ENCODE data around the gene SAP130. TPM values are rescaled to one million over a fixed set of nuclear protein-coding genes. Genes with fewer than 3 reads are reported as not detected.

Gene SAP130
- total and polyA plus RNA-seq, 2 of the 4 experiments (the other 2 are of a cell fraction): 6.1 to 17.1 TPM

DNA sequence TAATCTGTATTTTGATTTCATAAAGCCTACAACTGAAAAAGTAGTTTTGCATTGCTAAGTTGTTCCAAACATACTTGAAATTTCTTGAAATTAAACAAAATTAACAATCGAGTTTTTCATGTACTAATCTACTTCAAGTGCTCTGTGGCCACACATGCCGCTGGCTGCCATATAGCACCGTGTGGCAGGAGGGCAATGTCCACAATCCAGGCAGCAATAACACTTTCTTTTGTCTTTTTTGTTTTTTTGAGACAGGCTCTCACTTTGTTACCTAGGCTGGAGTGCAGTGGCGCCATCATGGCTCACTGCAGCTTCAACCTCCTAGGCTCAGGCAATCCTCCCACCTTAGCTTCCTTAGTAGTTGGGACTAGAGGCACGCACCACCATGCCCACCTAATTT, 36.1 kb downstream of the SAP130 start:
- in situ Hi-C loops (cut with MboI; ENCODE audit: low sequenced_read_pairs) (loop anchor here (25.0 kb wide), 1 partner anchor 704 kb away; the partner anchor contains the start of gene ERCC3), dilution Hi-C loops (cut with HindIII; ENCODE audit: low sequenced_read_pairs, unreplicated experiment) (no loop called here), intact Hi-C loops (cut with micrococcal nuclease) (no loop called here)
- no peaks in the 10 kb centered on the region for H4K20me1 ChIP-seq (ENCODE audit: insufficient read depth, low read length)
- H3K27me3 ChIP-seq (ENCODE audit: control insufficient read depth, insufficient read depth, low read length): no peaks in the 10 kb centered on the region
- no peak overlapping the region for H3K14ac ChIP-seq (replicated peaks; ENCODE audit: low read depth, low read length)
- H4K8ac ChIP-seq (ENCODE audit: low read depth in 2 of 2, low read length in 2 of 2): no peak overlapping the region
- 95% methylated on average over 3 of the region's 5 CpGs; no CpG with 5 or more reads in 1 of the 2 experiments for WGBS, 2 experiments (ENCODE audit: extremely low coverage in 2 of 2, insufficient read length in 1 of 2)
- TF ChIP-seq CHD1 (IDR thresholded peaks at IDR 0.05; ENCODE audit: low read depth, low read length) (no peak), MAZ (IDR thresholded peaks at IDR 0.05; ENCODE audit: borderline replicate concordance, low read depth, low read length) (no peak), RAD21 (IDR thresholded peaks at IDR 0.05; ENCODE audit: low read length) (no peak), CTCF (conservative IDR thresholded peaks at IDR 0.05; ENCODE audit: low read depth, low read length) (no peak), CEBPB (IDR thresholded peaks at IDR 0.05; ENCODE audit: low read depth, low read length) (no peak), SMC3 (IDR thresholded peaks at IDR 0.05; ENCODE audit: low read depth, low read length) (no peak), MXI1 (IDR thresholded peaks at IDR 0.05; ENCODE audit: borderline replicate concordance, low read depth, low read length) (no peak), NFE2L2 (IDR thresholded peaks at IDR 0.05; ENCODE audit: low read depth, low read length) (no peak), RFX5 (IDR thresholded peaks at IDR 0.05; ENCODE audit: low read depth, low read length) (no peak), POLR2A (IDR thresholded peaks at IDR 0.05; ENCODE audit: low read depth, low read length) (no peak), BHLHE40 (IDR thresholded peaks at IDR 0.05; ENCODE audit: low read depth, low read length) (no peak), MAFK (IDR thresholded peaks at IDR 0.05; ENCODE audit: low read depth, low read length) (no peak)
- TF ChIP-seq, protein P1, sequence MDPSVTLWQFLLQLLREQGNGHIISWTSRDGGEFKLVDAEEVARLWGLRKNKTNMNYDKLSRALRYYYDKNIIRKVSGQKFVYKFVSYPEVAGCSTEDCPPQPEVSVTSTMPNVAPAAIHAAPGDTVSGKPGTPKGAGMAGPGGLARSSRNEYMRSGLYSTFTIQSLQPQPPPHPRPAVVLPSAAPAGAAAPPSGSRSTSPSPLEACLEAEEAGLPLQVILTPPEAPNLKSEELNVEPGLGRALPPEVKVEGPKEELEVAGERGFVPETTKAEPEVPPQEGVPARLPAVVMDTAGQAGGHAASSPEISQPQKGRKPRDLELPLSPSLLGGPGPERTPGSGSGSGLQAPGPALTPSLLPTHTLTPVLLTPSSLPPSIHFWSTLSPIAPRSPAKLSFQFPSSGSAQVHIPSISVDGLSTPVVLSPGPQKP (IDR thresholded peaks at IDR 0.05; ENCODE audit: borderline replicate concordance, low read depth, low read length): no peak
- TF ChIP-seq, protein P2, sequence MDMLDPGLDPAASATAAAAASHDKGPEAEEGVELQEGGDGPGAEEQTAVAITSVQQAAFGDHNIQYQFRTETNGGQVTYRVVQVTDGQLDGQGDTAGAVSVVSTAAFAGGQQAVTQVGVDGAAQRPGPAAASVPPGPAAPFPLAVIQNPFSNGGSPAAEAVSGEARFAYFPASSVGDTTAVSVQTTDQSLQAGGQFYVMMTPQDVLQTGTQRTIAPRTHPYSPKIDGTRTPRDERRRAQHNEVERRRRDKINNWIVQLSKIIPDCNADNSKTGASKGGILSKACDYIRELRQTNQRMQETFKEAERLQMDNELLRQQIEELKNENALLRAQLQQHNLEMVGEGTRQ (IDR thresholded peaks at IDR 0.05; ENCODE audit: low read depth, low read length): no peak
- H2BK20ac ChIP-seq (ENCODE audit: low read depth, low read length): no peak overlapping the region
- DNase-seq: no peak
- H2AFZ ChIP-seq (replicated peaks; ENCODE audit: low read length, poor library complexity): no peak overlapping the region
- no peak overlapping the region for H2BK120ac ChIP-seq (ENCODE audit: low read depth, low read length)
- no peak overlapping the region for H4K91ac ChIP-seq (ENCODE audit: insufficient read depth, low read depth, low read length)
- H3K4me1 ChIP-seq (ENCODE audit: control insufficient read depth, insufficient read depth, low read length): no peaks in the 10 kb centered on the region
- H3K23ac ChIP-seq (ENCODE audit: low read depth, low read length): no peak overlapping the region
- no TSS peak for BruUV-seq (replicated peaks)
- H3K4me3 ChIP-seq (ENCODE audit: insufficient read depth, low read depth, low read length): no peak overlapping the region
- POLR2A ChIA-PET (ENCODE audit: unreplicated experiment): no interaction called here
- no peak overlapping the region for H3K4me2 ChIP-seq (ENCODE audit: low read depth, low read length)
- H3K9ac ChIP-seq (ENCODE audit: low read depth, low read length): no peak overlapping the region
- no peak overlapping the region for H2BK5ac ChIP-seq (ENCODE audit: low read depth, low read length, poor library complexity, severe bottlenecking)
- peaks cover 0 to 4% of the 10 kb centered on the region in 2 experiments; a peak in 2 of 4 replicates for H3K79me1 ChIP-seq (ENCODE audit: low read depth in 1 of 2, low read length in 2 of 2)
- no peaks in the 10 kb centered on the region for H3K9me3 ChIP-seq (ENCODE audit: control insufficient read depth, insufficient read depth, low read length)
- peaks cover 34% of the 10 kb centered on the region for H3K36me3 ChIP-seq (ENCODE audit: control insufficient read depth, insufficient read depth, low read length)
- no peak overlapping the region for H2AK5ac ChIP-seq (ENCODE audit: low read depth, low read length)
- no peak for ATAC-seq (ENCODE audit: low read depth)
- H3K9me1 ChIP-seq (ENCODE audit: insufficient read depth, low read length): peaks cover 3% of the 10 kb centered on the region; the same call in 1 of the 2 replicates
- H3K18ac ChIP-seq (ENCODE audit: low read depth, low read length): no peak overlapping the region
- H3K56ac ChIP-seq (ENCODE audit: extremely low read depth, insufficient read depth, low read length): no peak overlapping the region
- CTCF ChIA-PET: no interaction called here
- no peak overlapping the region for H3K4ac ChIP-seq (ENCODE audit: low read depth, low read length)
- no peak overlapping the region for H2AK9ac ChIP-seq (replicated peaks; ENCODE audit: low read depth, low read length, poor library complexity)
- H3K27ac ChIP-seq (ENCODE audit: insufficient read depth, low read length): no peak overlapping the region
- H2BK15ac ChIP-seq (ENCODE audit: low read depth, low read length): no peak overlapping the region
- no peak overlapping the region for H4K5ac ChIP-seq (ENCODE audit: low read depth, low read length)

All from IMR-90 (cell line).